IMR-90 (cell line): ENCODE measurements around the gene TOMM34. TPM values are rescaled to one million over a fixed set of nuclear protein-coding genes. Genes with fewer than 3 reads are reported as not detected.

ENCODE experiments used
- ATAC-seq: fragments of 200-7000 bp; cut with Tn5 transposase; 2 replicates; pipeline ENCODE4 v1.9.1; 2020; ENCODE audit warnings: low read depth, mild to moderate bottlenecking, moderate library complexity
- BruUV-seq: library from RNA; stranded (reverse); fragments of 400-500 nt; replicated peaks from 2 replicates; lab custom pipeline; 2021; lab: Mats Ljungman, UMichigan
- CTCF ChIA-PET: fragments of 300-600 bp; formaldehyde crosslinking; extraction: SDS; loops from one replicate; lab custom pipeline; 2021; ENCODE audit warnings: antibody characterized with exemption; lab: Yijun Ruan, JAX
- POLR2A ChIA-PET: fragments of 300-600 bp; sonication (Branson Sonifier 250); formaldehyde crosslinking; loops from one replicate; lab custom pipeline; 2022; ENCODE audit warnings: antibody characterized with exemption; ENCODE audit not compliant: unreplicated experiment; lab: Charles Lee
- DNase-seq: peaks from one replicate; pipeline ENCODE4 v3.0.0; 2013
- H2AFZ ChIP-seq: replicated peaks from 2 replicates; pipeline ENCODE3; 2013; ENCODE audit warnings: low read length, mild to moderate bottlenecking; ENCODE audit not compliant: poor library complexity
- H2AK5ac ChIP-seq: 2 replicates; pipeline ENCODE4 v1.6.1; 2013; ENCODE audit warnings: low read depth, low read length, inconsistent platforms
- H2AK9ac ChIP-seq: replicated peaks from 2 replicates; pipeline ENCODE3; 2013; ENCODE audit warnings: mild to moderate bottlenecking, low read depth, low read length, moderate library complexity; ENCODE audit not compliant: poor library complexity
- H2BK120ac ChIP-seq: 2 replicates; pipeline ENCODE4 v1.6.1; 2013; ENCODE audit warnings: low read depth, low read length, inconsistent platforms
- H2BK15ac ChIP-seq: 3 replicates; pipeline ENCODE4 v1.6.1; 2013; ENCODE audit warnings: low read depth, low read length, inconsistent platforms
- H2BK20ac ChIP-seq: 2 replicates; pipeline ENCODE4 v1.6.1; 2013; ENCODE audit warnings: low read depth, mild to moderate bottlenecking, inconsistent platforms, low read length, moderate library complexity
- H2BK5ac ChIP-seq: 2 replicates; pipeline ENCODE4 v1.6.1; 2013; ENCODE audit warnings: mild to moderate bottlenecking, low read depth, low read length, inconsistent platforms; ENCODE audit not compliant: poor library complexity, severe bottlenecking
- H3K14ac ChIP-seq: replicated peaks from 2 replicates; pipeline ENCODE4 v1.6.1; 2013; ENCODE audit warnings: low read depth, low read length, inconsistent platforms
- H3K18ac ChIP-seq: 2 replicates; pipeline ENCODE4 v1.6.1; 2013; ENCODE audit warnings: low read depth, low read length, control low read depth
- H3K23ac ChIP-seq: 2 replicates; pipeline ENCODE4 v1.6.1; 2013; ENCODE audit warnings: low read depth, low read length, inconsistent platforms
- H3K27ac ChIP-seq: 2 replicates; pipeline ENCODE4 v1.5.1; 2013; ENCODE audit warnings: mild to moderate bottlenecking, control low read depth, low read length; ENCODE audit not compliant: insufficient read depth
- H3K27me3 ChIP-seq: 2 replicates; pipeline ENCODE4 v1.6.1; 2013; ENCODE audit warnings: low read length; ENCODE audit not compliant: control insufficient read depth, insufficient read depth
- H3K36me3 ChIP-seq: 2 replicates; pipeline ENCODE4 v1.6.1; 2013; ENCODE audit warnings: low read length, mixed read lengths; ENCODE audit not compliant: control insufficient read depth, insufficient read depth
- H3K4ac ChIP-seq: 2 replicates; pipeline ENCODE4 v1.6.1; 2013; ENCODE audit warnings: low read depth, low read length, inconsistent platforms
- H3K4me1 ChIP-seq: 2 replicates; pipeline ENCODE4 v1.6.1; 2013; ENCODE audit warnings: low read length, mixed read lengths; ENCODE audit not compliant: control insufficient read depth, insufficient read depth
- H3K4me2 ChIP-seq: 2 replicates; pipeline ENCODE4 v1.6.1; 2013; ENCODE audit warnings: low read depth, mild to moderate bottlenecking, control low read depth, low read length, moderate library complexity
- H3K4me3 ChIP-seq: 2 replicates; pipeline ENCODE4 v1.5.1; 2013; ENCODE audit warnings: low read depth, mild to moderate bottlenecking, control low read depth, low read length, moderate library complexity; ENCODE audit not compliant: insufficient read depth
- H3K56ac ChIP-seq: 2 replicates; pipeline ENCODE4 v1.6.1; 2013; ENCODE audit warnings: low read length, inconsistent platforms; ENCODE audit not compliant: insufficient read depth; ENCODE audit errors: extremely low read depth
- H3K79me1 ChIP-seq, 2 experiments: 2 replicates each; pipeline ENCODE4 v1.6.1; 2013; ENCODE audit warnings: low read length in 2 of 2, inconsistent platforms in 1 of 2, low read depth in 1 of 2
- H3K9ac ChIP-seq: 2 replicates; pipeline ENCODE4 v1.6.1; 2013; ENCODE audit warnings: low read depth, low read length, control low read depth
- H3K9me1 ChIP-seq: 2 replicates; pipeline ENCODE4 v1.6.1; 2013; ENCODE audit warnings: low read length, inconsistent platforms; ENCODE audit not compliant: insufficient read depth
- H3K9me3 ChIP-seq: 2 replicates; pipeline ENCODE4 v1.6.1; 2013; ENCODE audit warnings: low read length; ENCODE audit not compliant: control insufficient read depth, insufficient read depth
- H4K20me1 ChIP-seq: 2 replicates; pipeline ENCODE4 v1.6.1; 2013; ENCODE audit warnings: low read length, inconsistent platforms; ENCODE audit not compliant: insufficient read depth
- H4K5ac ChIP-seq: 2 replicates; pipeline ENCODE4 v1.6.1; 2013; ENCODE audit warnings: mild to moderate bottlenecking, low read depth, low read length, control low read depth
- H4K8ac ChIP-seq, 2 experiments: 2 replicates each; pipeline ENCODE4 v1.6.1; 2013; ENCODE audit warnings: low read depth in 2 of 2, low read length in 2 of 2, control low read depth in 1 of 2, inconsistent platforms in 1 of 2
- H4K91ac ChIP-seq: 2 replicates; pipeline ENCODE4 v1.6.1; 2013; ENCODE audit warnings: low read depth, low read length, inconsistent platforms; ENCODE audit not compliant: insufficient read depth
- BHLHE40 ChIP-seq: fragments of 150-350 bp; IDR thresholded peaks from 2 replicates; pipeline ENCODE4 v1.6.1; 2016; ENCODE audit warnings: mild to moderate bottlenecking, low read depth, low read length
- CEBPB ChIP-seq: IDR thresholded peaks from 2 replicates; pipeline ENCODE4 v1.6.1; 2012; ENCODE audit warnings: low read depth, low read length, improper control_type of control experiment
- CHD1 ChIP-seq: IDR thresholded peaks from 2 replicates; pipeline ENCODE4 v1.6.1; 2012; ENCODE audit warnings: low read depth, low read length, improper control_type of control experiment
- CTCF ChIP-seq: conservative IDR thresholded peaks from 2 replicates; pipeline ENCODE4 v1.5.1; 2012; ENCODE audit warnings: mild to moderate bottlenecking, low read depth, low read length, improper control_type of control experiment
- FOS ChIP-seq: fragments of 150-350 bp; IDR thresholded peaks from 2 replicates; pipeline ENCODE4 v1.6.1; 2016; ENCODE audit warnings: low read depth, low read length
- MAFK ChIP-seq: IDR thresholded peaks from 2 replicates; pipeline ENCODE4 v1.6.1; 2012; ENCODE audit warnings: low read depth, low read length, improper control_type of control experiment
- MAZ ChIP-seq: IDR thresholded peaks from 2 replicates; pipeline ENCODE4 v1.6.1; 2012; ENCODE audit warnings: low read depth, mild to moderate bottlenecking, low read length, improper control_type of control experiment, moderate library complexity, borderline replicate concordance
- MXI1 ChIP-seq: IDR thresholded peaks from 2 replicates; pipeline ENCODE4 v1.6.1; 2012; ENCODE audit warnings: low read depth, mild to moderate bottlenecking, low read length, moderate library complexity, borderline replicate concordance
- NFE2L2 ChIP-seq: fragments of 150-350 bp; IDR thresholded peaks from 2 replicates; pipeline ENCODE4 v1.6.1; 2016; ENCODE audit warnings: low read depth, mild to moderate bottlenecking, low read length
- POLR2A ChIP-seq: IDR thresholded peaks from 2 replicates; pipeline ENCODE4 v1.6.1; 2012; ENCODE audit warnings: mild to moderate bottlenecking, low read depth, low read length
- RAD21 ChIP-seq: IDR thresholded peaks from 2 replicates; pipeline ENCODE4 v1.6.1; 2012; ENCODE audit warnings: low read length, improper control_type of control experiment
- RCOR1 ChIP-seq: IDR thresholded peaks from 2 replicates; pipeline ENCODE4 v1.6.1; 2012; ENCODE audit warnings: mild to moderate bottlenecking, low read length, improper control_type of control experiment; ENCODE audit not compliant: insufficient replicate concordance
- RFX5 ChIP-seq: IDR thresholded peaks from 2 replicates; pipeline ENCODE4 v1.8.0; 2012; ENCODE audit warnings: low read depth, mild to moderate bottlenecking, low read length, moderate library complexity
- SMC3 ChIP-seq: fragments of 150-350 bp; IDR thresholded peaks from 2 replicates; pipeline ENCODE4 v1.6.1; 2016; ENCODE audit warnings: low read depth, mild to moderate bottlenecking, antibody characterized with exemption, low read length, moderate library complexity
- WGBS, 2 experiments: methylation state at CpG; one replicate each; pipeline versions ENCODE4 v1.1.5 to v1.1.7; 2013; ENCODE audit warnings: missing lambda C conversion rate in 2 of 2; ENCODE audit not compliant: insufficient read length in 1 of 2; ENCODE audit errors: extremely low coverage in 2 of 2; 5-methylcytosine and 5-hydroxymethylcytosine counted together
- dilution Hi-C: fragments of 300-500 bp; cut with HindIII; formaldehyde crosslinking; loops from one replicate; pipeline ENCODE4 v1.14.3; 2018; ENCODE audit warnings: low sequenced_read_pairs; ENCODE audit not compliant: unreplicated experiment
- in situ Hi-C: fragments of 300-500 bp; cut with MboI; formaldehyde crosslinking; loops from 3 replicates; pipeline ENCODE4 v1.14.3; 2019; ENCODE audit warnings: low sequenced_read_pairs, inconsistent platforms, mixed read lengths
- intact Hi-C: fragments of 100-400 bp; cut with micrococcal nuclease; formaldehyde crosslinking; loops from 2 replicates; pipeline ENCODE4 v1.10.0; 2022
- polyA plus RNA-seq, 3 experiments: library from polyadenylated mRNA; depleted of rRNA; stranded (reverse); fragments of >200 nt; gene quantifications; 2 replicates each; pipeline ENCODE4 v1.2.3, GENCODE V29; 2012; ENCODE audit warnings: low replicate concordance in 1 of 3
- total RNA-seq: library from RNA; depleted of rRNA; stranded (reverse); fragments of >200 nt; gene quantifications from 2 replicates; pipeline ENCODE4 v1.2.3, GENCODE V29; 2012
- TF ChIP-seq, protein P1 (sequence below): fragments of 150-350 bp; IDR thresholded peaks from 2 replicates; pipeline ENCODE4 v1.6.1; 2017; ENCODE audit warnings: mild to moderate bottlenecking, antibody characterized with exemption, low read length, low read depth
- TF ChIP-seq, protein P2 (sequence below): fragments of 150-350 bp; IDR thresholded peaks from 2 replicates; pipeline ENCODE4 v1.6.1; 2016; ENCODE audit warnings: low read depth, mild to moderate bottlenecking, low read length, moderate library complexity, borderline replicate concordance

Gene TOMM34
- total and polyA plus RNA-seq, 2 of the 4 experiments (the other 2 are of a cell fraction), result 97.5 to 101 TPM

DNA sequence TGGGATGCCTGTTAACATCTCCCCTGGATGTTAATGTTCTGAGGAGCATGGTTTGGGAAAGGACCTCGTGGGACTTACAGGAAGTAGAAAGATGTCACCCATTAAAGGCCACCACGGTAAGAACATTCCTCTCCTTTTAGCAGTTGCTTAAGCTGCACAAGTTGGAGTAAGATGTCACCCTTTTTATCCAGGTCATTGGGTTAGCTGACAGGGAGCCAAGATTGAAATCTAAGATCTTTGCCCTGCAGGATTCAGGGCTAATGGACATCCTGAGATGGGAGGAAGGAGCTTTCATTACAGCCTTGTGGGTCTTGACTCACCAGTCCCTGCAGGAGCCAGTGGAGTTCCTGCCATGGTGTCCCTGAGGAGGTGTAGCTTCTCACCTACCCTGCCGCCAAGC, 28.3 kb downstream of the TOMM34 start:
- no peak overlapping the region for H3K4me3 ChIP-seq
- no peaks in the 10 kb centered on the region for H3K4me1 ChIP-seq
- H4K8ac ChIP-seq, result no peak overlapping the region
- no peak overlapping the region for H4K5ac ChIP-seq
- H3K18ac ChIP-seq, result no peak overlapping the region
- TSS peak; percentile 78 for BruUV-seq
- no peak overlapping the region for H2BK120ac ChIP-seq
- H3K4me2 ChIP-seq, result no peak overlapping the region
- TF ChIP-seq CHD1 (no peak), RCOR1 (no peak), BHLHE40 (no peak), MAZ (no peak), NFE2L2 (no peak), POLR2A (no peak), MAFK (no peak), CTCF (no peak), RAD21 (no peak), FOS (no peak), RFX5 (no peak), SMC3 (no peak), MXI1 (no peak), CEBPB (no peak)
- TF ChIP-seq, protein P1, sequence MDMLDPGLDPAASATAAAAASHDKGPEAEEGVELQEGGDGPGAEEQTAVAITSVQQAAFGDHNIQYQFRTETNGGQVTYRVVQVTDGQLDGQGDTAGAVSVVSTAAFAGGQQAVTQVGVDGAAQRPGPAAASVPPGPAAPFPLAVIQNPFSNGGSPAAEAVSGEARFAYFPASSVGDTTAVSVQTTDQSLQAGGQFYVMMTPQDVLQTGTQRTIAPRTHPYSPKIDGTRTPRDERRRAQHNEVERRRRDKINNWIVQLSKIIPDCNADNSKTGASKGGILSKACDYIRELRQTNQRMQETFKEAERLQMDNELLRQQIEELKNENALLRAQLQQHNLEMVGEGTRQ, result no peak
- TF ChIP-seq, protein P2, sequence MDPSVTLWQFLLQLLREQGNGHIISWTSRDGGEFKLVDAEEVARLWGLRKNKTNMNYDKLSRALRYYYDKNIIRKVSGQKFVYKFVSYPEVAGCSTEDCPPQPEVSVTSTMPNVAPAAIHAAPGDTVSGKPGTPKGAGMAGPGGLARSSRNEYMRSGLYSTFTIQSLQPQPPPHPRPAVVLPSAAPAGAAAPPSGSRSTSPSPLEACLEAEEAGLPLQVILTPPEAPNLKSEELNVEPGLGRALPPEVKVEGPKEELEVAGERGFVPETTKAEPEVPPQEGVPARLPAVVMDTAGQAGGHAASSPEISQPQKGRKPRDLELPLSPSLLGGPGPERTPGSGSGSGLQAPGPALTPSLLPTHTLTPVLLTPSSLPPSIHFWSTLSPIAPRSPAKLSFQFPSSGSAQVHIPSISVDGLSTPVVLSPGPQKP, result no peak
- no peaks in the 10 kb centered on the region for H3K79me1 ChIP-seq
- DNase-seq, result no peak
- H2AFZ ChIP-seq, result no peak overlapping the region
- dilution Hi-C loops (no loop called here), in situ Hi-C loops (no loop called here), intact Hi-C loops (no loop called here)
- H2BK20ac ChIP-seq, result no peak overlapping the region
- H2AK5ac ChIP-seq, result no peak overlapping the region
- no peak overlapping the region for H4K91ac ChIP-seq
- no peak overlapping the region for H3K23ac ChIP-seq
- no peak overlapping the region for H2BK5ac ChIP-seq
- no peak overlapping the region for H3K14ac ChIP-seq
- H3K4ac ChIP-seq, result no peak overlapping the region
- H3K27me3 ChIP-seq, result no peaks in the 10 kb centered on the region
- ChIA-PET POLR2A (no interaction called here), CTCF (no interaction called here)
- no peaks in the 10 kb centered on the region for H3K9me3 ChIP-seq
- peaks cover 3% of the 10 kb centered on the region; the same call in 1 of the 2 replicates for H3K9me1 ChIP-seq
- 100% methylated on average over 1 of the region's 3 CpGs; no CpG with 5 or more reads in 1 of the 2 experiments for WGBS, 2 experiments
- H3K9ac ChIP-seq, result no peak overlapping the region
- no peaks in the 10 kb centered on the region for H4K20me1 ChIP-seq
- no peak overlapping the region for H3K56ac ChIP-seq
- no peak overlapping the region for H2BK15ac ChIP-seq
- no peak for ATAC-seq
- H2AK9ac ChIP-seq, result peak overlapping the region; percentile 50
- H3K27ac ChIP-seq, result no peak overlapping the region
- peaks cover 40% of the 10 kb centered on the region for H3K36me3 ChIP-seq
